Measurements from ENCODE around the gene ZNF124. TPM values are rescaled to one million over a fixed set of nuclear protein-coding genes. Genes with fewer than 3 reads are reported as not detected.

The ZNF124 gene
- total RNA-seq, 1 experiment from 2014 or later = 33.8 TPM

DNA sequence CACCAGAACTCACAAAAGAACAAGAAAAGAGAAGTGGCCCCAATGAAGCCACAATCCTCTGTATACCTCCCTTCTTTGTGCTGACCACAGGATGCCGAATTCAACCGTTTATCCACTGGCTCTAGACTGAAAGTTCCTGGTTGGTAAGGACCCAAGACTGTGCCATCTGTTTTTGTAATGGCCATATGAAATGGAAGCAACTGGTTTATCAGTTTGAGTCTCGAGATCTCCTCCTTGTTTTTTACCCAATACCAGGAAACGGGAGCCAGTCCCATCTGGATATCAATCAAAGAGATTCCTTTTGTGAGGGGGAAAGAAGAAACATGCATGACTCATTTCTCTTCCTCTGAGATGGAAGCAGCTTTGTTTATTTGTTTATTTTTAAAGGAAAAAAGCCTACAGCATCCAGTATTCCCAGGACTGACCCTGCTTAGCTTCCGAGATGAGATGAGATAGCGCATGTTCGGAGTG is 32.4 kb upstream of the ZNF124 start:
- ChIA-PET CTCF (no interaction called here), POLR2A (no interaction called here)
- Mint-ChIP-seq H3K27me3 (ENCODE audit: low read depth) (no peaks in the 10 kb centered on the region), H3K27ac (peak overlapping the region; percentile 76), H3K36me3 (peaks cover 24% of the 10 kb centered on the region), H3K4me3 (no peak overlapping the region), H3K4me1 (peaks cover 26% of the 10 kb centered on the region), H3K9me3 (no peaks in the 10 kb centered on the region)
- DNase-seq (ENCODE audit: low spot score) (no peak), ATAC-seq (no peak)
- TF ChIP-seq ZNF138 (CRISPR knock-in tag; conservative IDR thresholded peaks at IDR 0.05) (no peak), ZNF219 (CRISPR knock-in tag; IDR thresholded peaks at IDR 0.05; ENCODE audit: borderline replicate concordance) (no peak), NFATC4 (CRISPR knock-in tag; IDR thresholded peaks at IDR 0.05) (no peak)
- TF ChIP-seq, protein P1, sequence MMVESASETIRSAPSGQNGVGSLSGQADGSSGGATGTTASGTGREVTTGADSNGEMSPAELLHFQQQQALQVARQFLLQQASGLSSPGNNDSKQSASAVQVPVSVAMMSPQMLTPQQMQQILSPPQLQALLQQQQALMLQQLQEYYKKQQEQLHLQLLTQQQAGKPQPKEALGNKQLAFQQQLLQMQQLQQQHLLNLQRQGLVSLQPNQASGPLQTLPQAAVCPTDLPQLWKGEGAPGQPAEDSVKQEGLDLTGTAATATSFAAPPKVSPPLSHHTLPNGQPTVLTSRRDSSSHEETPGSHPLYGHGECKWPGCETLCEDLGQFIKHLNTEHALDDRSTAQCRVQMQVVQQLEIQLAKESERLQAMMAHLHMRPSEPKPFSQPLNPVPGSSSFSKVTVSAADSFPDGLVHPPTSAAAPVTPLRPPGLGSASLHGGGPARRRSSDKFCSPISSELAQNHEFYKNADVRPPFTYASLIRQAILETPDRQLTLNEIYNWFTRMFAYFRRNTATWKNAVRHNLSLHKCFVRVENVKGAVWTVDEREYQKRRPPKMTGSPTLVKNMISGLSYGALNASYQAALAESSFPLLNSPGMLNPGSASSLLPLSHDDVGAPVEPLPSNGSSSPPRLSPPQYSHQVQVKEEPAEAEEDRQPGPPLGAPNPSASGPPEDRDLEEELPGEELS (CRISPR knock-in tag; IDR thresholded peaks at IDR 0.05) = no peak

DNA sequence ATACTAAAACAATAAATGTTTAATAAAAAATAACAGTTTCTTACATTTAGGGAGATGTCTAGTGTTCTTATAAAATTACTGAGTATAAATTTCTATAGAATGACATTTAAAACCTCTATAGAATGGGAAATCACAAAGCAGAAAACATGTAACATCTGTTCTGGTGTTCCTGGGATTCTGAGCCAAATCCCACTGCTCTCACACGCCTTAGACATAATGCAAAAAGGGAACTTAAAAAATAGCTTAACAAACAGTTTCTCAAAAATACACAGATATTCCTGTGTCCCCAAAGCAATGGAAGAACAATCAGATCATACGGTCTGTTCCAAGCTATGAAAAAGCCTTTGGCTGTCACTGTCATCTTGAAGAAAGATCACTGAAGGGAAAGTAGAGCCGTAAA is 27.0 kb upstream of the ZNF124 start:
- Mint-ChIP-seq H3K9me3 (peaks cover 3% of the 10 kb centered on the region), H3K27ac (no peak overlapping the region), H3K27me3 (ENCODE audit: low read depth) (no peaks in the 10 kb centered on the region), H3K36me3 (peaks cover 56% of the 10 kb centered on the region), H3K4me3 (no peak overlapping the region), H3K4me1 (peaks cover 7% of the 10 kb centered on the region)
- ATAC-seq = no peak
- CTCF ChIA-PET = no interaction called here
- TF ChIP-seq ZNF121 (CRISPR knock-in tag; IDR thresholded peaks at IDR 0.05) (no peak), ATF1 (CRISPR knock-in tag; IDR thresholded peaks at IDR 0.05) (no peak), SOX15 (CRISPR knock-in tag; IDR thresholded peaks at IDR 0.05) (no peak), SP1 (CRISPR knock-in tag; conservative IDR thresholded peaks at IDR 0.05) (no peak), ELF4 (CRISPR knock-in tag; IDR thresholded peaks at IDR 0.05; ENCODE audit: low read depth) (no peak), ZNF263 (CRISPR knock-in tag; IDR thresholded peaks at IDR 0.05; ENCODE audit: low read depth) (no peak), MYBL2 (CRISPR knock-in tag; IDR thresholded peaks at IDR 0.05) (no peak), PRRX2 (CRISPR knock-in tag; IDR thresholded peaks at IDR 0.05) (no peak)
- TF ChIP-seq, protein P2, sequence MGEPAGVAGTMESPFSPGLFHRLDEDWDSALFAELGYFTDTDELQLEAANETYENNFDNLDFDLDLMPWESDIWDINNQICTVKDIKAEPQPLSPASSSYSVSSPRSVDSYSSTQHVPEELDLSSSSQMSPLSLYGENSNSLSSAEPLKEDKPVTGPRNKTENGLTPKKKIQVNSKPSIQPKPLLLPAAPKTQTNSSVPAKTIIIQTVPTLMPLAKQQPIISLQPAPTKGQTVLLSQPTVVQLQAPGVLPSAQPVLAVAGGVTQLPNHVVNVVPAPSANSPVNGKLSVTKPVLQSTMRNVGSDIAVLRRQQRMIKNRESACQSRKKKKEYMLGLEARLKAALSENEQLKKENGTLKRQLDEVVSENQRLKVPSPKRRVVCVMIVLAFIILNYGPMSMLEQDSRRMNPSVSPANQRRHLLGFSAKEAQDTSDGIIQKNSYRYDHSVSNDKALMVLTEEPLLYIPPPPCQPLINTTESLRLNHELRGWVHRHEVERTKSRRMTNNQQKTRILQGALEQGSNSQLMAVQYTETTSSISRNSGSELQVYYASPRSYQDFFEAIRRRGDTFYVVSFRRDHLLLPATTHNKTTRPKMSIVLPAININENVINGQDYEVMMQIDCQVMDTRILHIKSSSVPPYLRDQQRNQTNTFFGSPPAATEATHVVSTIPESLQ (CRISPR knock-in tag; IDR thresholded peaks at IDR 0.05) = no peak
- TF ChIP-seq, protein P3, sequence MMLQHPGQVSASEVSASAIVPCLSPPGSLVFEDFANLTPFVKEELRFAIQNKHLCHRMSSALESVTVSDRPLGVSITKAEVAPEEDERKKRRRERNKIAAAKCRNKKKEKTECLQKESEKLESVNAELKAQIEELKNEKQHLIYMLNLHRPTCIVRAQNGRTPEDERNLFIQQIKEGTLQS (CRISPR knock-in tag; conservative IDR thresholded peaks at IDR 0.05) = no peak
- TF ChIP-seq, protein P4, sequence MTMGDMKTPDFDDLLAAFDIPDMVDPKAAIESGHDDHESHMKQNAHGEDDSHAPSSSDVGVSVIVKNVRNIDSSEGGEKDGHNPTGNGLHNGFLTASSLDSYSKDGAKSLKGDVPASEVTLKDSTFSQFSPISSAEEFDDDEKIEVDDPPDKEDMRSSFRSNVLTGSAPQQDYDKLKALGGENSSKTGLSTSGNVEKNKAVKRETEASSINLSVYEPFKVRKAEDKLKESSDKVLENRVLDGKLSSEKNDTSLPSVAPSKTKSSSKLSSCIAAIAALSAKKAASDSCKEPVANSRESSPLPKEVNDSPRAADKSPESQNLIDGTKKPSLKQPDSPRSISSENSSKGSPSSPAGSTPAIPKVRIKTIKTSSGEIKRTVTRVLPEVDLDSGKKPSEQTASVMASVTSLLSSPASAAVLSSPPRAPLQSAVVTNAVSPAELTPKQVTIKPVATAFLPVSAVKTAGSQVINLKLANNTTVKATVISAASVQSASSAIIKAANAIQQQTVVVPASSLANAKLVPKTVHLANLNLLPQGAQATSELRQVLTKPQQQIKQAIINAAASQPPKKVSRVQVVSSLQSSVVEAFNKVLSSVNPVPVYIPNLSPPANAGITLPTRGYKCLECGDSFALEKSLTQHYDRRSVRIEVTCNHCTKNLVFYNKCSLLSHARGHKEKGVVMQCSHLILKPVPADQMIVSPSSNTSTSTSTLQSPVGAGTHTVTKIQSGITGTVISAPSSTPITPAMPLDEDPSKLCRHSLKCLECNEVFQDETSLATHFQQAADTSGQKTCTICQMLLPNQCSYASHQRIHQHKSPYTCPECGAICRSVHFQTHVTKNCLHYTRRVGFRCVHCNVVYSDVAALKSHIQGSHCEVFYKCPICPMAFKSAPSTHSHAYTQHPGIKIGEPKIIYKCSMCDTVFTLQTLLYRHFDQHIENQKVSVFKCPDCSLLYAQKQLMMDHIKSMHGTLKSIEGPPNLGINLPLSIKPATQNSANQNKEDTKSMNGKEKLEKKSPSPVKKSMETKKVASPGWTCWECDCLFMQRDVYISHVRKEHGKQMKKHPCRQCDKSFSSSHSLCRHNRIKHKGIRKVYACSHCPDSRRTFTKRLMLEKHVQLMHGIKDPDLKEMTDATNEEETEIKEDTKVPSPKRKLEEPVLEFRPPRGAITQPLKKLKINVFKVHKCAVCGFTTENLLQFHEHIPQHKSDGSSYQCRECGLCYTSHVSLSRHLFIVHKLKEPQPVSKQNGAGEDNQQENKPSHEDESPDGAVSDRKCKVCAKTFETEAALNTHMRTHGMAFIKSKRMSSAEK (CRISPR knock-in tag; IDR thresholded peaks at IDR 0.05; ENCODE audit: borderline replicate concordance) = no peak
- TF ChIP-seq, protein P5, sequence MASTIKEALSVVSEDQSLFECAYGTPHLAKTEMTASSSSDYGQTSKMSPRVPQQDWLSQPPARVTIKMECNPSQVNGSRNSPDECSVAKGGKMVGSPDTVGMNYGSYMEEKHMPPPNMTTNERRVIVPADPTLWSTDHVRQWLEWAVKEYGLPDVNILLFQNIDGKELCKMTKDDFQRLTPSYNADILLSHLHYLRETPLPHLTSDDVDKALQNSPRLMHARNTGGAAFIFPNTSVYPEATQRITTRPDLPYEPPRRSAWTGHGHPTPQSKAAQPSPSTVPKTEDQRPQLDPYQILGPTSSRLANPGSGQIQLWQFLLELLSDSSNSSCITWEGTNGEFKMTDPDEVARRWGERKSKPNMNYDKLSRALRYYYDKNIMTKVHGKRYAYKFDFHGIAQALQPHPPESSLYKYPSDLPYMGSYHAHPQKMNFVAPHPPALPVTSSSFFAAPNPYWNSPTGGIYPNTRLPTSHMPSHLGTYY (CRISPR knock-in tag; IDR thresholded peaks at IDR 0.05) = no peak
- TF ChIP-seq, protein P6, sequence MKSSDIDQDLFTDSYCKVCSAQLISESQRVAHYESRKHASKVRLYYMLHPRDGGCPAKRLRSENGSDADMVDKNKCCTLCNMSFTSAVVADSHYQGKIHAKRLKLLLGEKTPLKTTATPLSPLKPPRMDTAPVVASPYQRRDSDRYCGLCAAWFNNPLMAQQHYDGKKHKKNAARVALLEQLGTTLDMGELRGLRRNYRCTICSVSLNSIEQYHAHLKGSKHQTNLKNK (CRISPR knock-in tag; IDR thresholded peaks at IDR 0.05) = no peak
- no peak for DNase-seq (ENCODE audit: low spot score)
- POLR2A ChIA-PET = no interaction called here

Data from WTC11 (cell line).